H4 (cell line): ENCODE data around the gene UTS2B. TPM values are rescaled to one million over a fixed set of nuclear protein-coding genes. Genes with fewer than 3 reads are reported as not detected.

ENCODE experiments used
- DNase-seq: peaks from one replicate; pipeline ENCODE4 v3.0.0-alpha.2; 2015; ENCODE audit warnings: low spot score
- total RNA-seq: library from RNA; depleted of rRNA; stranded (reverse); fragments of >200 nt; shearing (Covaris generic); gene quantifications from 2 replicates; pipeline ENCODE4 v1.2.3, GENCODE V29; 2014; rRNA removed

Gene UTS2B
- total RNA-seq, 1 experiment from 2014 or later = 0.95 TPM

DNA sequence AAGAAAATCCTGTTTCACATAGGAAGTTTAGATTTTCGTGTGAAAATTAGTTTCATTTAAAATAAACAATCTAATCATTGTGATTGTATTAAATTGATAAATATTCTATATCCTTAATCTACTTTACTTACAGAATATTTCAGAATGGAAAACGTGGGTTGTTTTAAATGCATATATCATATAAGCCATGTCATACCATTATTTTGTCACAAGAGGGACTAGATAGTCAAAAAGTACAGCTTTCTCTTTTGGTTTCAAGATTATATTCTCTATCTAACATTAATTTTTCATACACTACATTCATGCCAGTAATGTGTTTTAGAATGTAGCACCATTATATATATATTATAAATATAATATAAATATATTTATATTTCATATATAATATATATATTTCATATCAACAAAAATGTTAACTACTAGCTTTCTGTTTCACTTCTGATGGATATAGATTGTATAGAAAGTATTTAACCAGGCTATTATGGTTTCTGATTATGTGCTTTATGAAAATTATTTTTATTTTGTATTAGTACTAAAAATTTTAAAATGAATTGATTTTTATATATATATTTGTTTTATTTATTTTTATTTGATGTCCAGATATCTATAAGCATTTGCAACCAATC, 86.0 kb downstream of the UTS2B start:
- DNase-seq = peak; percentile 27

DNA sequence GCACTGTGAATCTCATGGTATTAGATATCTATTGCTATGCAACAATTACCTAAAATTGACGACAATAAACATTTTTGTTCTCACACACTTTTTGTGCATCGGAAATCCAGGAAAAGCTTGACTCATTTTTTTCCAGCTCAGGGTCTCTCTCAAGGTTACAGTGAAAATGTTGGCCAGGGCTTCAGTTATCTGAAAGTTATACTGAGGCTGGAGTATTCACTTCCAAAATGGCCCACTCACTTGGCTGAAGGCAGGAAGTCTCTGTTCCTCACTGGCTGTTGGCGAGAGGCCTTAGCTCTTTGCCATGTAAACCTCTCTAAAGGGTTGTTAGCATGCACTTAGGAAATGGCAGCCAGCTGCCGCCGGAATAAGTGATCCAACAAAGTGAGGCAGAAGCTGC, 89.8 kb downstream of the UTS2B start:
- DNase-seq = no peak

DNA sequence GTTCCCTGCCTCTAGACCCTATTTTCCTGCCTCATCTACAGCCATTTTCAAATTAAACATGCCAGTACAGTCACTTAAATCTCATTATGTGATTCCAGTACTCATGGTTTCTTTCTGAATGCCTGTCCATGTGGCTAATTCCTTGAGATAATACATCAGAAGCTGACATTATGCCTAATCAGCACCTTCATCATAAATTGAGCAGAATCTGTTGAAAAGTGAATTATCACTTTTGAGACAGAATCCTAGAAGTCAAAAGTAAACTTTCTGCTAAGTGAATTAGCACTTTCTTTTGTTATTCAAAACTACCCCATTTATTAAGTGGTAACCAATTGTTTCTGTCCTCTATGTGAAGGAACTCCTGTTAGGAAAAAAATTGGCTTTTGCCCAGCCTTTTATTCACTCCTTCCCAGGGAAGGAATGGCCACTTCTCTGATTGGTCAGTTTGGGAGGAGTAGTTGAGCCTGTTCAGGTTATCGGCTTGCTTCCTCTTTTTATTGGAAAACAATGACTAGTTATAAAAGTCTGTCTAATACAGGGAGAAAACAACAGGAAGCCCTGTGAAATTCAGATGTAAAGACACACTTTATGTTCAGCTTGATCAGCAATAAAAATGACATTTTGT, 90.8 kb downstream of the UTS2B start:
- no peak for DNase-seq

DNA sequence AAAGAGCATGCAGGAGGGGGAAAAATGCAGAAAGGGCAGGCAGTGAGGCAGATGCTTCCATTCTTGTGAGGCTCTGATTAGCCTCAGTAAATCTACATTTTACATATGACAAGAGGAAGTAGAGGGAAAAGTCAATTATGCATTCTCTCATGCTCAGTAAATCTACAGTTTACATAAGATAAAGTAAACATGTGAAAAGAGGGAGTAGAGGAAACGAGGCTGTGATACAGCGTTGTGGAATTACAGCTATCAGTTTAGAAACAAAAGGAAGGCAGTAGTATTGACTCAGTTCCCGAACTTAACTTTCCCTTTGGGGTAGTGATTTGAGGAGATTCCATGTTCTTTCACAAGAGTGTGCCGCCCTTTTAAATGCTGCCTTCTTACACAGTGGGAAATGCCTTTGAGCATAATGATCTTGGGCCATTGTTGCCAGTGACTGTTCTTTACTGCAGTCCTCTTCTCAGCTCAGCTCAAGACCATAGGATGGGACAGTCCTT, 92.0 kb downstream of the UTS2B start:
- DNase-seq = no peak

DNA sequence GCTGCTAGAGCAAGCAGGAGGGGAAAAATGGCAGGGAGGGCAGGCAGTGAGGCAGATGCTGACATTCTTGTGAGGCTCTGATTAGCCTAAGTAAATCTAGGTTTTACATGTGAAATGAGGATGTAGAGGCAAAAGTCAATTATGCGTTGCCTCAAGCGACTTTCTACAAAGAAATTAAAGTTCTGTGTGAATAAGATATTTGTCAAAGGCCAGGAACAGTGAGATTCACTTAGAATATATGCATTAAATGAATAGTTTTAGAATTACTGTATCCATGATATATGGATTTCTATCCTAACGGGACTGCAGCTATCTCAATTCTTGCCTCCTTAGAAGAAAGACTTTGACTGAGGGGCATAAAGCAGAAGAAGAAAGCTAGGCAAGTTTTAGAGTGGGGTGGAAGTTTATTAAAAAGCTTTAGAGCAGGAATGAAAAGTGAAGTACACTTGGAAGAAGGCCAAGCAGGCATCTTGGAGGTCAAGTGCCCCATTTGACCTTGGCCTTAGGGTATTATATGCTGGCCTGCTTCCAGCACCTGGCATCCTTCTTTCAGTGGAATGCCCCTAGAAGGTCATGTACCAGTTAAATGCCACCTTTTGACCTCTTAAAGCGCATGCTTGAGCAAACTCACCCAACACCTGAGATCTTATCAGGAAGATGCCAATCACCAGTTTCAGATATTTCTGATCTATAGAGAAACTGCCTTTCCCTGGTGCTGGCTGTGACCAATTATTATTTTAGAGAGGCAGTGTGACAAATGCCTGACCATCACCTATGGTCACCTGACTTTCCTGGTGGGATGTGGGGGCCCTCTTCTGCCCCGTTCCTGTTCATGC, 93.1 kb downstream of the UTS2B start:
- no peak for DNase-seq

DNA sequence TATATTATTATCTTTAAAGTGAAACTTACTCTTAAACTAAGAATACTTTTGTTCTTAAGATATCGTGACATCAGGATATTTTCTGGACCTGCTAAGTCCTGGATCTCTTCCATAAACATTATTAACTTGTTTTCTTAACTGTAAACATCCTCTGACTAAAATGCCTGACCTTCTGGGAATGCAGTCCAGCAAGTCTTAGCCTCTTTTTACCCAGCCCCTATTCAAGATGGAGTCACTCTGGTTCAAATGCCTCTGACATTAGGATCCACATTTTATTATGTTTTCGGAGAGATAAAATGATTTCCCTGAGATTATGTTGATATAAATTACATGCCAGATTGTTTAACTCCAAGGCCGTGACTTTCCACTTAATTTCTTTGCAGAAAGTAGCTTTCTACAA, 93.7 kb downstream of the UTS2B start:
- peak; percentile 38 for DNase-seq

DNA sequence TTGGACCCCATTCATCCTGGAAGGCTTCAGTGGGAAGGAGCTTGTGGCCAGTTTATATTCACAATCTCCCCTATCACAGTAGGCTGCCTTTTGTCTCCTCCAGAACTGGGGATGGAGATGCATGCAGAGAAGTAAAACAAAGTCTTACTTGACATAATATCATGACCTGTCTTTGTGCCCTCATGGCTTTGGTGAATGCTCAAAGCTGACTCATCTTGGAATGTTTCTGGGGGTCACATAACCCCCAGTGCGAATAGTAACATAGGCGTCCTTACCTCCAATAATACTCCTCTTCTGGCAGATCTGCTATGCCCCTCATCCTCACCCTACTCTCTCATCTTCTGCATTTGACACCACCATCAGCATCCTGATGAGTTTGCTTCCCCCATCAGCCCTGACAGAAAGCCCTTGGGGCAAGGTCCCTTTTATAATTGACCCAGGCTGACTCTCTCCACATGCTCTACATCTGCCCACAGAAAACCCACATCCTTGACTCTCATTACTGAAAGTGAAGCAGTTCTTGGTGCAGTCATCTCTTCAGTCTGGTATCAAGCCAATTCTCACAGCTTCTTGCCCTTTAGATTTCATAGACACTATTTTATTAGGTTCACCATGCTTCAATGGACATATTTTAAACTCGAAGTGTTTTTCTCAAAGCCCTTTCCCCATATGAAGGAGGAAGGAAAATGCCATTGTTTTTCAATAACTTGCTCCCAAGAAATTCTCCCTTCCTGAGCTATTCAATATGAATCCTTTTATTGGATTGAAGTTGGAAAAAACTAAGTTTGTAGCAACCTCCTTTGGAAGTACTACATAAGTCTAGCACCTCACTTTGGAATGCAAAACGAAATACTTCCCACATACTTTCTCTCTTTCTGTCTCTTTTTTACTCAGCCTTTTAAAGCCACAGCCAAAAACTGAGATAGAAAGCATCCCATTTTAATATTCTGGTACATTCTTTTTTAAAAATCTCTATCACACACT, 94.7 kb downstream of the UTS2B start:
- peak; percentile 54 for DNase-seq

DNA sequence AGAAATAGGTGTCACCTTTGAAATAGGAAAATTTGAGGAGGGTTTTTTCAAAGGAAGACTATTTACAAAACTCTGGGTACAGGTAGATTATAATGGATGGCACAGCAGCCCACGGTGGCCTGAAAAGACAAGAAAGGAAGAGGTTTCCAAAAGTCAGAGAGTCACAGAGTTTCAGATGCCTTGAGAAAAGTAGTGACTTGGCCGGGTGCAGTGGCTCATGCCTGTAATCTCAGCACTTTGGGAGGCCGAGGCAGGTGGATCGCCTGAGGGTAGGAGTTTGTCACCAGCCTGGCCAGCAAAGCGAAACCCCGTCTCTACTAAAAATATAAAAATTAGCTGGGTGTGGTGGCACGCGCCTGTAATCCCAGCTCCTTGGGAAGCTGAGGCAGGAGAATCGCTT, 96.1 kb downstream of the UTS2B start:
- DNase-seq = no peak

DNA sequence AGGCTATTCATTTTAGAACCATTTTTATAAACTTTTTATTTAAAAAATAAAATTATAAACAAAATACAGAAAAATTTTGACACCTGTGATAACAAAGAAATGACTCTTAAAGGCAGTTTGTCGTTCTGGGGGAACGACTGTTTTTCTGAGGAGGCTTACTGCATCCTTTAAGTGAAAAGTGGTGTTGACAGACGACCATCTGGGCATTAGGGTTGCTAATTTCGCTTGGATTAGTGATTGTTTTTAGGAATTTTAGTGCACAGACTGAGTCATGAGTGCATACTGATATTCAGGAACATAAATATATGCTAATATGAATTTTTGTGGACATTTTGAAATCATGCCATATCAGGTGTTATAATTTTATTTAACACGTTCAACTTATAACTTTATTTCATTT, 102.8 kb downstream of the UTS2B start:
- DNase-seq = no peak

DNA sequence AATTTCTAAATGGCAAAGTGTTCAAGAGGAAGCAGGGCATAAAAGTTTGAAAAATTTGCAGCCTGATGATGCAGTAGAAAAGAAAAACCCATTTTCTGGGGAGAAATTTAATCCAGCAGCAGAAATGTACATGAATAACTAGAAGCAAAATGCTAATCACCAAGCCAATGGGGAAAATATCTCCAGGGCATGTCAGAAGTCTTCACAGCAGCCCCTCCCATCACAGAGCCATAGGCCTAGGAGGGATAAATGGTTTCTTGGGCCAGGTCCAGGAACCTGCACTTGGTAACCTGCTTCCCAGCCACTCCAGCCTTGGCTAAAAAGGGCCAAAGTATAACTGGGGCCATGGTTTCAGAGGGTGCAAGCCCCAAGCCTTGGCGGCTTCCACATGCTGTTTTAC, 108.7 kb downstream of the UTS2B start:
- no peak for DNase-seq

DNA sequence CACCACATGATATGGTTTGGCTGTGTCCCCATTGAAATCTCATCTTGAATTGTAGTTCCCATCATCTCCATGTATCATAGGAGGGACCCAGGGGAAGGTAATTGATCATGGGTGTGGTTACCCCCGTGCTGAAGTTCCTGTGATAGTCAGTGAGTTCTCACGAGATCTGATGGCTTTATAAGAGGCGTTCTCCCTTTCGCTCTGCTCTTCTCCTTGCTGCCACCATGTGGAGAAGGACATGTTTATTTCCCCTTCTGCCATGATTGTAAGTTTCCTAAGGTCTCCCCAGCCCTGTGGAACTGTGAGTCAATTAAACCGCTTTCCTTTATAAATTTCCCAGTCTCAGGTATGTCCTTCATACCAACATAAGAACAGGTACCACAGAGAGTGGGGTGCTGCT, 109.4 kb downstream of the UTS2B start:
- DNase-seq = peak; percentile 51

DNA sequence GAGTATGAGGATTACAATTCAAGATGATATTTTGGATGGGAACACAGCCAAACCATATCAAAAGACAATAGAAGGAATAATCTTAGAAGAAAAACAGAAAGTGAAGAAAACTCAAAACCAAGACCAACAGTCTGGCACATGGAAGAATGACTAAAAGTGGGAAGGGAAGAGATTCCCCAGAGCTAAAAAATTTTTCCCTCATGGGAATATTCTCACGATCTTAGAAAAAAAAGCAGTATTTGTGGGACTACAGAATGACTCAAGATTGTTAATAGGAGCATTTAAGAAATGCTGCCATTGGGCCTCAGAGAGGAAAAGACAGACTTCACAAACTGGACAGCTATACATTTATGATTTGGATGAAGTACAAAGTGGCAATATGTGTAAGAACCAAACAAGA, 113.0 kb downstream of the UTS2B start:
- no peak for DNase-seq

Other genes with a start within 250 kb of the UTS2B start
- not detected in 2 replicates for gene OSTN, start 131.3 kb downstream of the UTS2B start, total RNA-seq
- 106 and 121 TPM in 2 replicates for gene CCDC50, start 1.1 kb downstream of the UTS2B start, total RNA-seq
- gene PYDC2, start 130.6 kb upstream of the UTS2B start, total RNA-seq = not detected in 2 replicates